Astrocyte of the cerebellum (primary cell): ENCODE data around the gene FAM163A.
"Not testable (repeated sequence)": the region's sequence is repeated elsewhere in the genome, so short reads cannot be mapped to it uniquely, and the experiment has no call there.

Experiments used
- DNase-seq: peaks from one replicate; pipeline ENCODE4 v3.0.0-alpha.2; 2011; ENCODE audit warnings: low read depth
- H3K4me3 ChIP-seq: 2 replicates; pipeline ENCODE4 v1.5.1; 2011; ENCODE audit warnings: mild to moderate bottlenecking, low read depth, low read length, moderate library complexity
- CTCF ChIP-seq: IDR thresholded peaks from 2 replicates; pipeline ENCODE4 v1.5.1; 2012; ENCODE audit warnings: low read length, low read depth, moderate library complexity, mild to moderate bottlenecking; ENCODE audit errors: missing control alignments
- in situ Hi-C: cut with HindIII; loops from 2 replicates; pipeline ENCODE4 v1.10.0; 2017; ENCODE audit warnings: low sequenced_read_pairs

Gene FAM163A

GRCh38 chr1:179825798-179826460 lies 82.8 kb downstream of the FAM163A start:
- no peak for DNase-seq
- in situ Hi-C loops, result no loop called here
- no peak for TF ChIP-seq CTCF
- H3K4me3 ChIP-seq, result no peak overlapping the region

GRCh38 chr1:179826626-179827280 lies 83.7 kb downstream of the FAM163A start:
- TF ChIP-seq CTCF, result no peak
- in situ Hi-C loops, result no loop called here
- H3K4me3 ChIP-seq, result no peak overlapping the region
- DNase-seq, result no peak

- no peak for TF ChIP-seq CTCF
- H3K4me3 ChIP-seq, result no peak overlapping the region
- in situ Hi-C loops, result no loop called here
- DNase-seq, result no peak
Observed at GRCh38 chr1:179828554-179829110, 85.5 kb downstream of the FAM163A start.

GRCh38 chr1:179831225-179831624 lies 88.1 kb downstream of the FAM163A start:
- no peak for DNase-seq

GRCh38 chr1:179831852-179832699 lies 89.0 kb downstream of the FAM163A start:
- no peak for TF ChIP-seq CTCF
- H3K4me3 ChIP-seq, result no peak overlapping the region
- peak; percentile 70 for DNase-seq
- in situ Hi-C loops, result no loop called here

More at GRCh38 chr1:179831225-179831624, 88.1 kb downstream of the FAM163A start:
- no peak for TF ChIP-seq CTCF
- H3K4me3 ChIP-seq, result no peak overlapping the region
- in situ Hi-C loops, result no loop called here

GRCh38 chr1:179836686-179837445 lies 93.8 kb downstream of the FAM163A start:
- H3K4me3 ChIP-seq, in situ Hi-C loops, DNase-seq: not testable (repeated sequence)
